GM12801 (cell line): Measurements from ENCODE around the gene PRKCA.

ENCODE experiments used
- TF ChIP-seq, protein P1 (sequence below): IDR thresholded peaks from one replicate; pipeline ENCODE4 v1.5.1; 2011; ENCODE audit warnings: control low read depth; ENCODE audit not compliant: insufficient read length; ENCODE audit errors: extremely low read depth

PRKCA gene

DNA sequence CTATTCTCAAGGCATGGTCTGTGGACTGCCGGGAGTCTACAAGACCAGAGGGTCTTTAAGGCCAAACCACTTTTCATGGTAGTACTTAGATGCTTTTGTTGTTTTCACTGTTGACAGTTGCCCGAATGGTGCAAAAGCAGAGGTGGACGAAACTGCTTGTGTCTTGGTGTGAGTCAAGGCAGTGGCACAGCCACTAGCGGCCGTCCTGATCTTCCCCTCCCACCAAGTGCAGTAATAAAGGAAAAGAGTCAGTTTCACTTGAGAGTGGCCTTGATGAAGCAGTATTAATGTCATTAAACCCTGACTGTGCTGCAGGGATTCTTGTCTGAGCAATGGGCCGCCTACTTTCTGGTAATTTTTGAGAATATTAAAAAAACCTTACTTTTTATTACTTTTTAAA, 109.1 kb downstream of the PRKCA start:
- TF ChIP-seq, protein P1, sequence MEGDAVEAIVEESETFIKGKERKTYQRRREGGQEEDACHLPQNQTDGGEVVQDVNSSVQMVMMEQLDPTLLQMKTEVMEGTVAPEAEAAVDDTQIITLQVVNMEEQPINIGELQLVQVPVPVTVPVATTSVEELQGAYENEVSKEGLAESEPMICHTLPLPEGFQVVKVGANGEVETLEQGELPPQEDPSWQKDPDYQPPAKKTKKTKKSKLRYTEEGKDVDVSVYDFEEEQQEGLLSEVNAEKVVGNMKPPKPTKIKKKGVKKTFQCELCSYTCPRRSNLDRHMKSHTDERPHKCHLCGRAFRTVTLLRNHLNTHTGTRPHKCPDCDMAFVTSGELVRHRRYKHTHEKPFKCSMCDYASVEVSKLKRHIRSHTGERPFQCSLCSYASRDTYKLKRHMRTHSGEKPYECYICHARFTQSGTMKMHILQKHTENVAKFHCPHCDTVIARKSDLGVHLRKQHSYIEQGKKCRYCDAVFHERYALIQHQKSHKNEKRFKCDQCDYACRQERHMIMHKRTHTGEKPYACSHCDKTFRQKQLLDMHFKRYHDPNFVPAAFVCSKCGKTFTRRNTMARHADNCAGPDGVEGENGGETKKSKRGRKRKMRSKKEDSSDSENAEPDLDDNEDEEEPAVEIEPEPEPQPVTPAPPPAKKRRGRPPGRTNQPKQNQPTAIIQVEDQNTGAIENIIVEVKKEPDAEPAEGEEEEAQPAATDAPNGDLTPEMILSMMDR, result no peak

DNA sequence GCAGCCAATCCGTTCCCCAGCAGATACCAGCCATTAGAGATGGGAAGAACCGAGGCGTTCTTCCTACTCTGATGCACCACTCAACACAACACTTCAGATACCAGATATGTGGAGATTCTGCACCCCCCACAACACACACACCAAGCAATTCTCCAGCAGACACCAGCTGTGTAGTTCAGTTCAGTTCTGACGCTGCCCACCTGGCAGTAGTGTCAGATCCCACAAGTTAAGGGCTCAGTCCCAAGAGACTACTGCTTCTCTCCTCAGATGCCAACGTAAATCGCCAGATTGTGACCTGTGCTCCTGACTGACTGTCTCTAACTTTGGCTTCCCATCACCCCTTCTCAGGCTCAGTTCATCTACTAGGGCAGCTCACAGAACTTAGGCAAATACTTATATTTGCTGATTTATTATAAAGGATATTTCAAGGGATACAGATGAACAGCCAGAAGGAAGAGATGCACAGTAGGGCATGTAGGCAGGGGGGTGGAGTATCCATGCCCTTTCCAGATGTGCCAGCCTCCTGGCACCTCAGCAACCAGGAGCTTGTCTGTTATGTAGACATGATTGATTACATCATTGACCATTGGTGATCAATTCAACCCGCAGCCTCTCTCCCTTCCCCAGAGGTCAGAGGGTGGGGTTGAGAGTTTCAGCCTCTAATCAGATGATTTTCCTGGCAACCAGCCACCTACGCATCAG, 110.6 kb downstream of the PRKCA start:
- TF ChIP-seq, protein P1, result no peak

DNA sequence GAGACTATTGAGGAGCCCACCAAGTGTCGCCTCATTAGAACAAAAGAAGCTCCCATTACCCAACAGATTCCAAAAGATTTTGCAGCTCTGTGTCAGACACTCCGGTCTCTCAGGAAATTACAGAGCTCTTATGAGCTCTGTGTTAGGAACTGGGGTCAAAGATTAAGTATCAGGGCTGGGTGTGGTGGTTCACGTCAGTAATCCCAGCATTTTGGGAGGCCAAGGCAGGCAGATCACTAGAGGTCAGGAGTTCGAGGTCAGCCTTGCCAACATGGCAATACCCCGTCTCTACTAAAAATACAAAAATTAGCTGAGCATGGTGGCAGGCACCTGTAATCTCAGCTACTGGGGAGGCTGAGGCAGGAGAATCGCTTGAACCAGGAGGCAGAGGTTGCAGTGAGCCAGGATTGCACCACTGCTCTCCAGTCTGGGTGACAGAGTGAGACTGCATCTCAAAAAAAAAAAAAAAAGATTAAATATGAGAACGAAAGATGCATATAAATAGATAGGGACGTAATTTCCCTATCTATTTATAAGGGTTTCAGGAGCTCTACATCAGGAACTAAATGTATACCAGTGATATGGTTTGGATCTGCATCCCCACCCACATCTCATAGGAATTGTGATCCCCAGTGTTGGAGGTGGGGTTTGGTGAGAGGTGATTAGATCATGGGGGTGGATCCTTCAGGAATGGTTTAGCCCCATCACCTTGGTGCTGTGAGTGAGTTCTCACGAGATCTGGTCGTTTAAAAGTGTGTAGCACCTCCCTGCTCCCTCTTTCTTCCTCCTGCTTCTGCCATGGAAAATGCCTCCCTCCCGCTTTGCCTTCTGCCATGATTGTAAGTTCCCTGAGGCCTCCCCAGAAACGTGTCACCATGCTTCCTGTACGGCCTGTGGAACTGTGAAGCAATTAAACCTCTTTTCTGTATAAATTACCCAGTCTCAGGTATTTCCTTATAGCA, 111.4 kb downstream of the PRKCA start:
- TF ChIP-seq, protein P1, result no peak

DNA sequence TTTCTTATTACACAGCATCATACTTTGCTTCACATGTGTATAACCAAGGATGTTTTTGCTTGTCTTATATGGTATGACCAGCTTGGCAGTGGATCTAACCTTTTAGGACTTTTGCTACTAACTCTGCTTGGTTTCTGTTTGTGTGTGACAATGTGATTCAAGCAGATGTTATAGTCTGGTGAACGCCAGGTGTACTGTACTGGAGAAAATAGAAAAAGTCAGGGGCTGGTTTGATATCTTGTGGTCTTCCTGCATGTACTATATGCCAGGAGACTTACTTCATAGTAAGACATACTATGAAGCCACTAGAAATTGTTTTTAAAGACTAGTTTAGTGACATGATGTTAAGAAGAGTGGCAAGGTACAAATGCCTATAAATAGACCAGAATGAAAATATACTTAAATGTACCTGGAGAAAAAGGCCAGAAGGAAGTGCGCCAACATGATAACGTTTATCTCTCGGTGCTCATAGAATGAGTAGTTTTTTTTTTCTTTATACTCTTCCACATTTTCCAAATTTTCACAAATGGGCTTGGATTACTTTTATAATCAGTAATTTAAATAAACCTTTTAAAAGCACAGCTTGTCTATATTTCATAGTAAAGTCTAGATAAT, 112.3 kb downstream of the PRKCA start:
- TF ChIP-seq, protein P1, result no peak

DNA sequence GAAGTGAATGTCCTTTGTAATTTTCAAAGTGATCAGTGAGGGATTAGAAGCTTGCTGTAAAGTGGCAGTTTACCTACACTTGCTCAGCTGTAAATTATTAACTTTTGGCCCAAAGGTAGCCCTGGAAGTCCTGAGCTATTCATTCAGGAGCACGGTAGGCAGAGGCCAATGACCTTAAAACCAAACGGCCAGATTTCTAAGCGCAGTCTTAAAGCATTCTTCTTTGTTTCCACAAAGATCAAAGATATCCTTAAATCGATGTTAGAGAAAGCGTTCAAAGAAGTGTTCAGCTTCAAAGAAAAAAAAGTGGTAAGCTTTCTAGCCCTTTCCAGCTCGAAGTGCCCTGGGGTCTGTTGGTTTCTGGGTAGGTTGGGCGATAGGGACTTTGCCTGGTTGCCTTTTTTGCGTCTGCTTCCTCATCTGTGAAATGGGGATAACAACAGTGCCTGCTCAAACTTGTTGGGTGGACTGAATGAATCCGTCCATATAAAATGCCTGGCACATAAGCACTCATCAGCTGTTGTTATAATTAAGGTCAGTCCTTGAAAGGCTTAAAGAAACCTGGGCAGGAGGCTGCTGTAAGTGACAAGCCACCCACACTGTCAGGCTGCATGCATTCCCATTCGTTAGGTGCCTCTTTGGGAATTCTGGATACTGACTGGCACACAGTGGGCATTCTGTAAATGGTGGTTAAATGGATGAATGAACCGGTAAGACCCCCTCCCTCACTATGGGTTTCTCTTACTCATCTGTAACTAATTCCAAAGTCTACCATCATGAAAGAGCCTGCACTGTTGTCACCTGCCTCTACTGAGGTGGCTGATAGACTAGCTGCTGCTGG, 113.2 kb downstream of the PRKCA start:
- TF ChIP-seq, protein P1, result no peak

DNA sequence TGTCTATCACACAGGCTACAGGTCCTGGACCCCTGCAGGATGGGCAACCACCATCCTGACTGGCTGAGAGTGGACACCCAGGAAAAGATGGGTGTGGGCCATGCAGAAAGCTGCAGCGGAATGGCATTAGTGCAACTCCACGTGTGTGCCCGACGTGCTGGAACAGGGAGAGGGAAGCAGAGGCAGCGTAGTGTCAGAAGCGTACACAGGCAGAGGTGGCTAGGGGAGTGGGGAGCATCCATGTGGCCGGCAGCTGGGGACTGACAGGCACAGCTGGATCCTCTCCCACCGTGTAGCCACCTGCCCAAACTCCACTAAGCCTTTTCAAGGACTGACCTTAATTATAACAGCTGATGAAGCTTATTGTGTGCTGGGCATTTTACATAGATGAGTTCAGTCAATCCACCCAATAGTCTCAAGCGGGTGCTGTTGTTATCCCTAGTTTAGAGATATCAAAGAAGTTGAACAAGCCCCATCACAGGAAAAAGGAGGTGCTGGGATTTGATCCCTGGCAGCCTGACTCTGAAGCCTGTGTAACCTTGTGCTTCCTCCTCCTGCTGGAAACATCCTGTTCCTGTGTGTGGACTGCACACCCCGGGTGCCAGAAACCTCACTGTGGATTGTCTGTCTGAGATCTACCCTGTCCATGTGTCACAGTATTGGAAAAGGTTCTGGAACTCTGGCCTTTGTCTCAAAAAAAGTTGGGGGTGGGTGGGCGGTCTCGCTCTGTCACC, 114.0 kb downstream of the PRKCA start:
- TF ChIP-seq, protein P1, result no peak
